ENCODE data around the gene EIF3B. TPM values are rescaled to one million over a fixed set of nuclear protein-coding genes. Genes with fewer than 3 reads are reported as not detected.
A peak's percentile ranks its signal among the peaks of the same experiment; 100 is the strongest.

The EIF3B gene
- total RNA-seq, 1 donor from 2014 or later = 120 TPM

GRCh38 chr7:2316578-2316977 lies 38.0 kb upstream of the EIF3B start:
- Mint-ChIP-seq H3K4me1 (ENCODE audit: low read depth) (peaks cover 17% of the 10 kb centered on the region), H3K9me3 (ENCODE audit: low read depth) (no peaks in the 10 kb centered on the region), H3K27ac (ENCODE audit: unreplicated experiment) (no peak overlapping the region), H3K36me3 (ENCODE audit: low read depth) (no peaks in the 10 kb centered on the region), H3K27me3 (ENCODE audit: low read depth) (no peaks in the 10 kb centered on the region), H3K4me3 (ENCODE audit: unreplicated experiment) (no peak overlapping the region)
- TF ChIP-seq CTCF (IDR thresholded peaks at IDR 0.05) = no peak
- DNase-seq (ENCODE audit: low spot score) = no peak

- Mint-ChIP-seq H3K27me3 (ENCODE audit: low read depth) (no peaks in the 10 kb centered on the region), H3K27ac (ENCODE audit: unreplicated experiment) (no peak overlapping the region), H3K4me1 (ENCODE audit: low read depth) (peaks cover 7% of the 10 kb centered on the region), H3K4me3 (ENCODE audit: unreplicated experiment) (no peak overlapping the region), H3K9me3 (ENCODE audit: low read depth) (no peaks in the 10 kb centered on the region), H3K36me3 (ENCODE audit: low read depth) (no peaks in the 10 kb centered on the region)
- DNase-seq (ENCODE audit: low spot score) = no peak
- TF ChIP-seq CTCF (IDR thresholded peaks at IDR 0.05) = no peak
Measured at GRCh38 chr7:2317556-2318293, 36.9 kb upstream of the EIF3B start.

GRCh38 chr7:2321020-2321419 lies 33.6 kb upstream of the EIF3B start:
- Mint-ChIP-seq H3K4me3 (ENCODE audit: unreplicated experiment) (no peak overlapping the region), H3K27ac (ENCODE audit: unreplicated experiment) (no peak overlapping the region), H3K4me1 (ENCODE audit: low read depth) (no peaks in the 10 kb centered on the region), H3K27me3 (ENCODE audit: low read depth) (no peaks in the 10 kb centered on the region), H3K36me3 (ENCODE audit: low read depth) (no peaks in the 10 kb centered on the region), H3K9me3 (ENCODE audit: low read depth) (no peaks in the 10 kb centered on the region)
- DNase-seq (ENCODE audit: low spot score) = no peak
- peak; percentile 53 for TF ChIP-seq CTCF (IDR thresholded peaks at IDR 0.05)

- no peak overlapping the region for H3K4me3 Mint-ChIP-seq (ENCODE audit: unreplicated experiment)
- DNase-seq (ENCODE audit: low spot score) = no peak
- no peaks in the 10 kb centered on the region for H3K4me1 Mint-ChIP-seq (ENCODE audit: low read depth)
- no peaks in the 10 kb centered on the region for H3K9me3 Mint-ChIP-seq (ENCODE audit: low read depth)
- no peaks in the 10 kb centered on the region for H3K36me3 Mint-ChIP-seq (ENCODE audit: low read depth)
- no peak overlapping the region for H3K27ac Mint-ChIP-seq (ENCODE audit: unreplicated experiment)
- H3K27me3 Mint-ChIP-seq (ENCODE audit: low read depth) = no peaks in the 10 kb centered on the region
- TF ChIP-seq CTCF (IDR thresholded peaks at IDR 0.05) = no peak
Measured at GRCh38 chr7:2325162-2325561, 29.5 kb upstream of the EIF3B start.

GRCh38 chr7:2326951-2327350 lies 27.7 kb upstream of the EIF3B start:
- no peak for TF ChIP-seq CTCF (IDR thresholded peaks at IDR 0.05)
- Mint-ChIP-seq H3K27me3 (ENCODE audit: low read depth) (no peaks in the 10 kb centered on the region), H3K36me3 (ENCODE audit: low read depth) (no peaks in the 10 kb centered on the region), H3K27ac (ENCODE audit: unreplicated experiment) (no peak overlapping the region), H3K9me3 (ENCODE audit: low read depth) (no peaks in the 10 kb centered on the region), H3K4me1 (ENCODE audit: low read depth) (no peaks in the 10 kb centered on the region), H3K4me3 (ENCODE audit: unreplicated experiment) (no peak overlapping the region)
- no peak for DNase-seq (ENCODE audit: low spot score)

Data from chondrocyte (in vitro differentiated cells).